Gastroesophageal sphincter (tissue), 3 donors: ENCODE data around the gene ZNF367.

Experiments used
- CTCF ChIP-seq, 4 experiments: fragments of 200-600 bp in 2 of 4; fragments of 450-650 bp in 2 of 4; sonication (generic) in 1 of 4; IDR thresholded peaks; one replicate each; pipeline ENCODE4 v1.5.1; 2017 to 2019; ENCODE audit warnings: antibody characterized with exemption in 4 of 4, mild to moderate bottlenecking in 2 of 4, moderate library complexity in 2 of 4
- EP300 ChIP-seq: sonication (generic); formaldehyde crosslinking; IDR thresholded peaks from one replicate; pipeline ENCODE4 v1.6.1; 2017; ENCODE audit warnings: antibody characterized with exemption, mild to moderate bottlenecking
- POLR2A ChIP-seq, 2 donors: fragments of 450-650 bp; IDR thresholded peaks; one replicate each; pipeline ENCODE4 v1.6.1; 2017; ENCODE audit warnings: antibody characterized with exemption in 2 of 2, mild to moderate bottlenecking in 2 of 2, moderate library complexity in 1 of 2
- POLR2AphosphoS5 ChIP-seq: sonication (generic); formaldehyde crosslinking; IDR thresholded peaks from one replicate; pipeline ENCODE4 v1.6.1; 2017; ENCODE audit warnings: antibody characterized with exemption

GRCh38 chr9:96367943-96368342 lies 50.2 kb downstream of the ZNF367 start:
- TF ChIP-seq CTCF (IDR thresholded peaks at IDR 0.05), result no peak
- no peak for TF ChIP-seq POLR2A (IDR thresholded peaks at IDR 0.05)
- TF ChIP-seq EP300, result no peak
- TF ChIP-seq POLR2AphosphoS5, result no peak
